ENCODE measurements around the gene ANKRD28.
"Not testable (repeated sequence)": the region's sequence is repeated elsewhere in the genome, so short reads cannot be mapped to it uniquely, and the experiment has no call there.

The ANKRD28 gene

DNA sequence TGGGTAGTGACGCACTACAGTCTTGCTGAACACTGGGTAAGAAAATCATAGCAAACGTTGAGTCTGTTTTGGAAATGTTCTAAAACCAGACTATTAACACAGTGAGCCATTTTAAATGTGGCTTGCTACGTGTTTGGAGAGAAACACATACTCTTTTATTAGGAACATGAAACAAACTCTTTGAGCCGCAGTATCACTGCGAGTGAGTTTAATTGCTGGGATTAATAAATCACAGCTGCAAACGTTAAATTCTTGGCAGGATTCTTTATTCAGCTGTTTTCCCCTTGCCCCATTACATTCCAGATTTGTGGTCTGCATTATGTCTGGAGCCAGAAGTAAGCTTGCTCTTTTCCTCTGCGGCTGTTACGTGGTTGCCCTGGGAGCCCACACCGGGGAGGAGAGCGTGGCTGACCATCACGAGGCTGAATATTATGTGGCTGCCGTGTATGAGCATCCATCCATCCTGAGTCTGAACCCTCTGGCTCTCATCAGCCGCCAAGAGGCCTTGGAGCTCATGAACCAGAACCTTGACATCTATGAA lies 162.6 kb downstream of the ANKRD28 start:
- no peak for DNase-seq (ENCODE audit: low read depth)

DNA sequence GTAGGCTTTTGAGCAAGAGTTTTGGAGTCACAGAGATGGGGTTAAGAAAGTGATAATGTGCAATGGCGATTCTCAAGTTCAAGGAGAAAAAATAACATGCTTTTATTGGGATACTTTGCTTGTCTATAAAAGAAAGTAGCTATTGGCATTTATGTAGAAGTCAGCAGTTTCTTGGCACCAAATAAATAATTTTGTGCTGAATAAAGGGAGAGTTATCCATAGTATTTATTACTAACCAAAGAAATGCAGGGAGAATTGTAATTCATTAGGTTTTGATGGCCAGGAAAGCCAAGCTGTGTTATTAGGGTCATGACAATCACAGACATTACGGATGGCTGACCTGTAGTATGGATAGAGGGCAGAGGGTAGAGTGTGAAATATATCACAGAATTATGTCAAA lies 163.1 kb downstream of the ANKRD28 start:
- no peak for DNase-seq (ENCODE audit: low read depth)

DNA sequence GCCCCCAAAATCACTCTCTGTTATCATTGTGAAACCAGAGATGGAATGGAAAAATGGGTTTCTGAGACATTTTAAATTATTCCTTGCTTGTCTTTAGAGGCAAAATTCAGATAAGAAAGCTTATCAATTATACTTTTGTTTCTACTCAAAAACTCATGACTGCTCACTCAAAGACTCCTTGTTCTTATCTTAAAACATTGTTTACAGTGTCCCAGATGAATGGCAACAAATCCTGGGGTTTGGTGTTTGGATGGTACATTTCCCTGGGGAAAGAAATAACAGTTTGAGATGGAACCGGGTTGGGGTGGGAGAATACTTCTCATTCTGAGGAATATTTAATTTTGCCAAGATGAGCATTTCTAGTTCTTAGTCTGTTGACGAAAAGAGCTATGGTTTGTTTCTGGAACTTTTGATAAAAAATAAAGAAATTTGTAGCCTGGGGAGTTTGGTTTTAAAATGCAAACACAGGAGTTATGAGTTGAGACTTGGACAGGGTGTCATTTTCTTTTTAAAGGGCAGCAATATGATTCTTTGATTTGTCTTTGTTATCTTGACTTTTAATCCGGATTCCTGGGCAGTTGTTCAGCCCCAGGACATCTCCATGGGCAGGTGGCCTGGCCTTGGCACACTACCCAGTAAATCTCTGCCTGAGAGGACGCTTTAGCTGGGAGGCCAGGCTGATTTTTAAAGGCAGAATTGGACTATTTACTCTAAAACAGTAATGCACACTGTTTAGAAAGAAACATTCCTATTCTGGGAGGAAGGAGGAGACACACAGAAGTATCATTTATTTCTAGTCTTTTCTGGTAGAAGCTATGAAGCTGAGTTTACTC lies 163.8 kb downstream of the ANKRD28 start:
- no peak for DNase-seq (ENCODE audit: low read depth)

DNA sequence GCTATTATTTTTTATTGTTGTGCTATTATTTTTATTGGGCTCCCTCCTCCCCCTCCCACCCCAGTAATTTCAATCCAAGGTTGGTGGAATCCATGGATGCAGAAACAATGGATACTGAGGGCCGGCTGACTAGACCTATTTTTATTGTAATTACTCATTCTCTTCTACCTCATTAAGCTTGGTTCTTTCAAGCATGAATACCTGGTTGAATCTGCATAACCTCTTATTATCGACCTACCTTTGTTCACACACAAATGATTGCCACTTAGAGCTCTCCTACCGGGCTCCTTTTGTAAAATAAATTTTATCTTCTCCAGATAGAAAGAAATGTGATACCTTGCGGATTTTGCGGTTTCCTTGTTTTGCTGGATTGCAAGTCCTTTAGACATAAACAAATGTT lies 164.6 kb downstream of the ANKRD28 start:
- DNase-seq (ENCODE audit: low read depth) = no peak

DNA sequence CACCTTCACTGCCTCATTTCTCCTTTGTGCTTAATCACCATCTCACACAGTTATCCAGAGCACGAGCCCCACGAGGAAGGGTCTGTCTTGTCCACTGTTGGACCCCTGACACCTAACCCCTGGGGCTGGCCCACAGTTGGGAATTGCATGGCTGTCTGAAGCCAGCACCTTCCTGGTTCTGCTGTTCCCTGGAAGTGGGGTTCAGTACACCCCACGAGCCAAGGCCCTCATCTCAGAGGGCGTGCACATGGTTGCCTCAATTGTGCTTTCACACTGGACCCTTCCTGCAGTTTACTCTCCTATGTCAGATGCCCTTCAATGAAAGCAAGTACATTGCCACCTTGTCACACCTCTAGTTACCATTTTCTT lies 165.6 kb downstream of the ANKRD28 start:
- no peak for DNase-seq (ENCODE audit: low read depth)

DNA sequence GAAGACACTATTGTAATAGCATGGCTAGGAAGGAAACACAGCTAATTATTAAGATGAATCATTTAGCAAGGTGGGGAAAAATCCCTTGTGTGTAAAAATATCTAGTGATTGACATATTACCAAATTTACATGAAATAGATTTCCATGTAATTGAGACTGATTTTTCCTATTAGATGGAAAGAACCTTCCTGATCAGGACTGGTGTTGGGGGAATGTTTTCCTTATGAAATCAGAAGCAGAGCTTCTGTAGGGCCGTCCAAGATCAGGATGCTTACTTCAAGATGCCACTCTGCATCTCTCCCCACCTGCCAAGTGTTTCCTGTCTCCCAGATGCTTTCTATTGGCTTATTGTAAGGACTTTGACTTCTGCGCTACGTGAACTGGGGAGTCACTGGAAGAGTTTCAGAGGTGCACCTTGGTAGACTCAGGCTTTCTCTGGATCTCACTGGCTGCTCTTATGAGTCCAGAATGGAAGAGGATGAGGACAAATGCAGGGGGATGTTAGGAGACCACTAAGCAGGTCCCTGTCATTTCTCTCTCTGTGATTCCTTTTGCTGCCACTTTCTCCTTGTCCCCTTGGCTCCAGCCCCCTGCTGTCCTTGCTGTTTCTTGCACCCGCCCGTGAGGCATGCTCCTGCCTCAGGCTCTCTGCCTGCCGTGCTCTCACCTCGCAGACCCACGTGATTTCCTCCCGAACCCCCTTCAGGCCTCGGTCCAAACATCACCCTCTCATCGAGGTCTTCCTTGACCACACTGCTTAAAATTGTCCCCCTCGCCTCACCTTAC lies 166.2 kb downstream of the ANKRD28 start:
- DNase-seq (ENCODE audit: low read depth) = no peak

DNA sequence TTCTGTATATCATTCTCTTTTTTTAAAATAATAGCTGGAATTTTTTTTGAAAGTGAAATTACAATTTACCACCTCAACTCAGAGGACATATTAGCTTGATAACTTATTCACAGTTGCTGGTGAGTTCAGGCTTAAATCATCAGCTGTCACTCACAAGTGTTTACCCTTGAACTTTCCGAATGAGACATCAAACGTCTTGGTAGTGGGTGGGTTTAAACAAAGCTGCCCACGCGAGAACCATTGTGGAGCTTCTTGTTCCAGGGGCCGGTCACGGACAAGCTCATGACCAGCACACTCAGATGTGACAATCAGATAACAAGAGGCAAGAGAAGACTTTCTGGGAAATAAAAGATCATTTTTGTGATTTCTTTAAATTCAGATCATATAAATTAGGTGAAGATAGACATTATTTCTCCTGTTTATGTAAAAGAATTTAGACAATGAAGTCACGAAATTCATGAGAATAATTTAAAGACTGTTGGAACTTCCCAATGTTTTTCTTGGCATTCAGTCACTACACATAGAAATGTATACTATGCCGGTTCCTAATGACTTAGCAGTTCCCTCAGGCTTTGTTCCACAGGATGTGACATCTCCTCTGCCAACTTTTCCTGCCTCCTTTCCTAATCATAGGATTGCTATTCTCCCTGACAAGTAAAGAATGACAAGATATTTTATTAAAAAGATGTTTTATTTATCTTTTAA lies 167.0 kb downstream of the ANKRD28 start:
- no peak for DNase-seq (ENCODE audit: low read depth)

DNA sequence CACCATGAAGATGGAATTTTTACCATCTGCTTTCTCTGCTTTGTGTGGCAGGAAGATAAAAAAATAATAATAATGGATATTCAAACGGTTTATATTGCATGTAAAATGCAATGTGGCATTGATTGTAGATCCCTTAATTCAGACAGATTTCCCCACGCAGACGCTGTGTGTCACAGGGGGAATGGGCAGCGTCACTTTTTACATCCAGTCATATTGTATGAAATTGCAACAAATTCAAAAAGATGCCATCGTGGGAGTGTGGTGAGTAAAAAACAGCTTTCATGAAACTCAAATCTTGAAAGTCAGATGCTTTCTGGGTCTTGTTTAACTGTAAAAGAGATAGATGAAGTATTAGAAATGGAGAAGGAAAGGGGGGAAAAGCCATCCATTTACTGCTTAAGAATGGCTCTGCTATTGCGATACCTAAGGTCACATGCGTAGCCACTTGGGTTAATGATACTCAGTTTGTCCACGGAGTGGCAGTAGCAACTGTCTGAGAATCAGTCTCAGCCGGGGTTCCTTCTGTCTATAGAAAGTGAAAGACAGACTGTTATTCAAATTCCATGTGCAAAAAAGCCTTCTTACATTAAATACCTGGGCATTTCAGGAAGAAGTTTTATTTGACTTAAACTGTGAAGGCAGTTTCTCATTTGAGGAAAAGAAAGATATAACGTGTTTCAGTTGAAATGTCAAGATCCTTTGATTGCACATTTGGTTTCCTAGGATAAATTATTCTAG lies 167.8 kb downstream of the ANKRD28 start:
- DNase-seq (ENCODE audit: low read depth) = no peak

DNA sequence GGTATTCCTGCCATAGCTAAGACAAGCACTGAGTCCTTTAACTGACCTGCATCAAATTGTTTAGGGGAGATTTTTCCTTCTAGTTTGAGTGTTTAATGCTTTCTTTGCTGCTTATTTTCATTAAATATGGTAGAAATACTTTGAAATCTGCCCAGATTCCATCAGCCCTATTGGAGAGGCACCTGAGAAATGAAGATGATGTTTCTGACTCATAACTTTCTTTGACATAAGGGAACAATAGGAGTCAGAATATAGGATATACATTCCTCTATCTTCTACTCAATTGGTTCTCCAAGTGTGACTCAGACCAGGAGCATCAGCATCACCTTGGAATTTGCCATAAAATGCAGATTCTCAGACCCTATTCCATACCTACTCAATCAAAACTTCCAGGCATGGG lies 168.8 kb downstream of the ANKRD28 start:
- DNase-seq (ENCODE audit: low read depth) = no peak

DNA sequence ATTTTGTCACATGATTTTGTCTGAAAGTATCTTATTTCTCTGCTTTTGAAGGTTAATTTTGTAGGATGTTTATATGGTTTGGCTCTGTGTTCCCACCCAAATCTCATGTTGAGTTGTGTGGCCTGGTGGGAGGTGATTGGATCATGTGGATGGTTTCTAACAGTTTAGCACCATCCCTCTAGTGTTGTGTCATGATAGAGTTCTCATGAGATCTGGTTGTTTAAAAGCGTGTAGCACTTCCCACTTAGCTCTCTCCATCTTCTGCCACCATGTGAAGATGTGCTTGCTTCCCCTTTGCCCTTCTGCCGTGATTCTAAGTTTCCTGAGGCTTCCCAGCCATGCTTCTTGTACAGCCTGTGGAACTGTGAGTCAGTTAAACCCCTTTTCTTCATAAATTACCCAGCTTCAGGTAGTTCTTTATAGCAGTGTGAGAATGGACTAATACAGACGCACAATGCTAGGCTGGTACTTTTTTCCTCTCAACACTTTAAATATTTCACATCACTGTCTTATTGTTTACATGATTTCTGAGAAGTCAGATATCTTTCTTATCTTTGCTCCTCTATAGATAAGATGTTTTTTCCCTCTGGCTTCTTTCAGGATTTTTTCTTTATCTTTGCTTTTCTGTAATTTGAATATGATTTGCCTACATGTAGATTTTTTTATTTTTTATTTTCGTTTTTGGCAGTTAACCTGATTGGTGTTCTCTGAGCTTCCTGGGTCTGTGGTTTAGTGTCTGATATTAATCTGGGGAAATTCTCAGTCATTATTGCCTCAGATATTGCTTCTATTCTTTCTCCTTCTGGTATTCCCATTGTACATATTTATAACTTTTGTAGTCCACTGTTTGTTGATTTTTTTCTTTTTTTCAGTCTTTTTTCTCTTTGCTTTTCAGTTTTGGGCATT lies 174.0 kb downstream of the ANKRD28 start:
- DNase-seq (ENCODE audit: low read depth) = no peak

DNA sequence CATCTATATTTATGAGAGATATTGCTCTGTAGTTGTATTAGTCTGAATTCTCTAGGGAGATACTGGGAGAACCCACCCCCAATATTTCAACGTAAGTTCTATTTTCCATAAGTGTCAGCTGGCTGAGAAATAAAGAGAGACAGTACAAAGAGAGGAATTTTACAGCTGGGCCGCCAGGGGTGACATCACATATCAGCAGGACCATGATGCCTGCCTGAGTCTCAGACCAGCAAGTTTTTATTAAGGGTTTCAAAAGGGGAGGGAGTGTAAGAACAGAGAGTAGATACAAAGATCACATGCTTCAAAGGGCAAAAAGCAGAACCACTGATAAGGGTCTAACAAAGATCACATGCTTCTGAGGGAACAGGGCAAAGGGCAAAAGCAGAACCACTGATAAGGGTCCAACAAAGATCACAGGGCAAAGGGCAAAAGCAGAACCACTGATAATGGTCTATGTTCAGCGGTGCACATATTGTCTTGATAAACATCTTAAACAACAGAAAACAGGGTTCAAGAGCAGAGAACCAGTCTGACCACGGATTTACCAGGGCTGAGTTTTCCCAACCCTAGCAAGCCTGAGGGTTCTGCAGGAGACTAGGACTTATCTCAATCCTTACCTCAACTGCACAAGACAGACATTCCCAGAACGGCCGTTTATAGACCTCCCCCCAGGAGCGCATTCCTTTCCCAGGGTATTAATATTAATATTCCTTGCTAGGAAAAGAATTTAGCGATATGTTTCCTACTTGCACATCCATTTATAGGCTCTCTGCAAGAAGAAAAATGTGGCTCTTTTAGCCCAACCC lies 177.9 kb downstream of the ANKRD28 start:
- not testable (repeated sequence) for DNase-seq (ENCODE audit: low read depth)
